GM19351 (cell line): ENCODE results near the gene RBM20.
A peak's percentile ranks its signal among the peaks of the same experiment; 100 is the strongest.
"Not testable (repeated sequence)": the region's sequence is repeated elsewhere in the genome, so short reads cannot be mapped to it uniquely, and the experiment has no call there.

ENCODE experiments used
- ATAC-seq: cut with Tn5 transposase; IDR thresholded peaks from one replicate; pipeline ENCODE4 v1.9.1; 2021; ENCODE audit warnings: mild to moderate bottlenecking, moderate library complexity; ENCODE audit not compliant: unreplicated experiment

RBM20 gene

DNA sequence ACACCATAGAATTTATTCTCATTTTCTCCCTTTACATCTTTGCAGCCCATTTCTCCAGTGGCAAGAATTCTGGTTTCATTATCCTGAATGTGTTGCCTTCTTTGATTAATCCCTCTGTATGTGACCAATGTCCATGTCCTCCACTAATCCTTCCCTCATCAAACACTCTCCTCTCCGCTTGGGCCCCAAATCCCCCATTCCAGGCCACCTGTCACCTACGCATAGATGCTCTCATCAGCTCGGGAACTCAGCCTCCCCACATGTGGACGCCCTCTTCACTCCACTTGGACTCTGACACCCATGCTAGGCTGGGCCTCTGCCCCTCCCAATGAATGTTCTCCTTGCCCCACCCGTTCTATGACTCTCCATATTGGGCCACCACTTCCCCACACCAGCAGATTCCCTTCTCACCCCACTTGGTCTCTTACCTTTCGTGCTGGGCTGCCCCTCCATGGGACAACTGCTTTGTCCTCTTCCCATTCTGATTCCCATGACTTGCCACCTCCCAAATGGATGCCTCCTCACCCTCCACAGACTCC is 18.7 kb upstream of the RBM20 start:
- no peak for ATAC-seq

- ATAC-seq = no peak
These were observed 17.9 kb upstream of the RBM20 start for GRCh38 chr10:110625951-110626855.

DNA sequence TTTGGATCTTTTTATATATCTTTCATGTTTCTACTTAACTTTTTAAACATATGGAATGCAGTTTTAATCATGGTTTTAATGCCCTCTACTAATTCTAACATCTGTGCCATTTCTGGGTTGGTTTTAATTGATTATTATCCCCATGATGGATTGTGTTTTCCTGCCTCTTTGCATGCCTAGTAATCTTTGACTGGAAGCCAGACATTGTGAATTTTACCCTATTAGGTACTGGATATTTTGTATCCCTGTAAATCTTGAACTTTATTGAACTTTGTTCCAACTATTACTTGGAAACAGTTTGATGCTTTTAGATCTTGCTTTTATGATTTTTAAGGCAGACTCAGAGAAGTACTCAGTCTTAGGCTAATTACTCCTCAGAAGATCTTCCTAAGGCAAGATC is 16.0 kb upstream of the RBM20 start:
- no peak for ATAC-seq

DNA sequence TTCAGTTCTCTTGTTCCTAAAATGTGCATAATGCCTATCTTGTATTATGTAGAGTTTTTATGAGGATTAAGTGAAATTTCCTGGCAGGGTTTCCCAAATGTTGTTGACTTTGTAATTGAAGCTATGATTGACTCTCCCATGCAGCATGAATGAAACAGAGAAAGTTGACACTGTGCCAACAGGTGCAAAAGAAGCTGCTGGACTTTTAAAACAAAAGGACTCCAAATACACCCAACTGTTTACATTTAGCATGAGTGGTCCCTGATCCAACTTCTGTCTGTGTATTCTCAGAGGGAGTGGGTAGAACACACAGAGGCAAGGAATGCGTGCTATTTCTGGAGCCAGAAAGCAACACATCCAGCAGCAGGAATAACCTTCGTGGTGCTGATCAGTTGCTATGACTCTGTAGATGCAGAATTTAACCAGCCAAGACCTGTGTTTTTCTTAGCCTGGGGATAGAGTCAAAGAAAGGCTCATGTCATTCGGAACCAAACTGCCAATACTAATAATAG is 14.4 kb upstream of the RBM20 start:
- ATAC-seq = no peak

DNA sequence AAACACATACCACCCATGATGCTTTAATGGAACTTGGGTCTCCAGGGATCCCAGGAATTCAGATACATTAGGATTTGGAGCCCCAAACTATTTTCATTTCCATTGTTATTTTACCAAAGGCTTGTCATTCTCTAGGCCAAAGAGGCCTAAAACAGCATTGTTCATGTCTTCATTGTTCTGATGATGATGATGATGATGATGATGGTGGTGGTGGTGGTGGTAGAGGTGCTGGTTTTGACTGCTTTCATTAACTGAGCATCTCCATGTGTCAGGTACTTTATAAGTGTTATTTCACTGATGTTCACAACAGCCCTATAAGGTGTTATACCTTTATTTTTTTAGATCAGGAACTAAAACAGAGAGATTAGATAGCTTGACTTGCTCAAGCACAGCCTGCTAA is 12.2 kb upstream of the RBM20 start:
- ATAC-seq = no peak

DNA sequence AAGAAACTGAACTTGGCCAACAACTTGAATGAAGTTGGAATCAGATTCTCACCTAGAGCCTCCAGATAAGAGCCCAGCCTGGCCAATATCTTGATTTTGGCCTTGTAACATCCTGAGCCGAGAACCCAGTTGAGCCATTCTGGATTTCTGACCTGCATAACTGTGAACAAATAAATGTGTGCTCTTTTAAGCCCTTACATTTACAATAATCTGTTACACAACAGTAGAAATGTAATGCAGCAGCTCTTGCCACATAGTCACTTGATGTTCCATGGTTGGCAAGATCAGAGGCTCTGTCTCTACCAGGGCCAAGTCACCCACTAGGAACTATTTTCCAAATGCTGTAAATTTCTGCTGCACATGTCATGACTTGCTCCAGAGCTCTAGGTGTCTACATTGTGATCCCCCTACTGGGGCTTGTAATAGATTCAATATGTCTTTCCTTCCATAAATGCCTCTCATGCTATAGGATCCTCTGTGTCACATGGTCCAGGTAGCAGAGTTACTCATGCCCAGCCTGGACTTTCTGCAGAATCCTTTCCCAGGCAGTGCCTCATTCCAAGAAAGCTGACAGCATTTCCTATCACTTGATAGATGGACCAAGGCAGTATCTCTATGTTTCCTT is 11.4 kb upstream of the RBM20 start:
- no peak for ATAC-seq

- ATAC-seq = no peak
These were observed 9.5 kb upstream of the RBM20 start for GRCh38 chr10:110634527-110635209.

DNA sequence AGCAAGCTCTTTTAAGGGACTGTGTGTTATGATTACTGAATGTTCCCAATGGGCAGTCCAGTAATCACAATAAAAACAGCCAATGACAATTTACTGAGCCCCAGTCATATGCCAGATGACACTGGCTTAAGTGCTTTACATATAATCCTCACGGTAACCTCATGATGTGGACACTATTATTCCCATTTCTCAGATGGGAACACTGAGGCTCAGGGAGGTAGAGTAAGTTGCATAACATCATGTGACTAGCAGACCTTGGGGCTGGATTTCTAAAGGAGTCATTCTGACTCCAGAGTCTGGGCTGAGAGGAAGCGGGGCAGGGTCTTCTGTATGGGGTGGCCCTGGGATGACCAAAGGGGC is 7.6 kb upstream of the RBM20 start:
- ATAC-seq = no peak

DNA sequence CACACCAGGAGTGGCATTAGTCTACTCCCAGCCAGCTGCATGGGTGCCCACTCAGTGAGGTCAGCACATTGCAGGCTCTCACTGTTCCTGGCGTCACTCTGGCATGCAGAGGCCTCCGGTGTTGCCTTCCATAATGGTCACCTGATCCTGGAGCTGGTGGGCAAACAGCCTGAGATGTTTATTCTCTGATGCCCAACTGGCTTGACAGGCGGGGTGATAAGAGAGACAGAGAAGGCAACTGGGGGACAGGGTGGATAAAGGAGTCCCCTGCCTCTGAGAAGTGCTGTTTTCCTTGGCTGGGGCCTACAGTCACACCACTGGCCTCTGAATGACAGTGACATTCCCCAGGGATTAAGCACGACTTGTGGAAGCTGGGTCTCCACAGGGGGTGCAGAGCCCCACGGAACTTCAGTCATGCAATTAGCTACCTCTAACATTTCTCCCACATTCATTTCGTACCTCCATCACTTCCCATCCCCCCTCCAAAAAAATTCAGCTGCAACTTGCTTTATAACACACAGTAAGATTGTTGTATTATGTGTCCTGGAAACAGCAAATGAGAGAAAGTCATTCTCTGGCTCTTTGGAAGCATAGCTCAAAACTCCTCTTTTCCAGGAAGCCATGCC is 7.1 kb upstream of the RBM20 start:
- ATAC-seq = no peak

DNA sequence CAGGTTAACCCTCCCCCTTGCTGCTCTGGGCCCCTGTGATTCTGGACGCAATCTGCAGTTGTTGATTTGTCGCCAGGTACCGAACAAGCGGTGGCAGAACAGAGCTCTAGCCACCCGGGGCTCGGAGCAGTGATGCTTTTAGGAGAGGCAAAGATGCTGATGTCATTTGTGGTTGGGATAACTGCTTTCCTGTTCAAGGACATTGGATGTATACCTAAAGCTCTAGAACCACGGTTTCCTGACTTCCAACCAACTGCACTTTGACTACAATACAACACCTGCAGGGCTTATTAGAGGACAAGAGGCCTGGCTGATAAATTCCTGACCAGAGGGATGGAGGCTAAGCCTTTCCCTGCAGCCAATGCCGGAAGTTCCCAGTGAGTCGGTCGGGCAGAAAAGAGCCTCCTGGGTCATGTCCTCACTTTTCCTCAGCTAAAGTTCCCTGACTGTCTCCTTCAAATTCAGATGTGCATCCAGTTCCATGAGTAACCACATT is 6.5 kb upstream of the RBM20 start:
- no peak for ATAC-seq

DNA sequence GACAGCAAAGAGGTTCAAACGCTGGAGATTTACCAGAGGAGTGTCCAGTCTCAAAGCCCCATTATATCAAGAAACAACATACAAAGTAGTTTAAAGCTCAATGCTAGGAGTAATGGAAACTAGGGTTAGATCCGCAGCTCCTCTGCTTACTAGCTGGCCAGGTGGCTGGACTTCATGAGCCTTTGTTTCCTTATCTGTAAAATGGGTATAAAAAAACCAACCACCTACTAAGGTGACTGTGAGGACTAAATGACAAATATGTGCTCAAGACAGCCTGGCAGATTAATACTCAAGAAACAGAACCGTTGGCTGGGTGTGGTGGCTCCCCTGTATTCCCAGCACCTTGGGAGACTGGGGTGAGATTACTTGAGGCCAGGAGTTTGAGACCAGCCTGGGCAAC is 5.8 kb upstream of the RBM20 start:
- no peak for ATAC-seq

GRCh38 chr10:110639046-110639445 is 5.1 kb upstream of the RBM20 start:
- ATAC-seq = not testable (repeated sequence)

- not testable (repeated sequence) for ATAC-seq
These were observed 4.3 kb upstream of the RBM20 start for GRCh38 chr10:110639858-110640257.

GRCh38 chr10:110641256-110641655 is 2.9 kb upstream of the RBM20 start:
- ATAC-seq = peak; percentile 61

DNA sequence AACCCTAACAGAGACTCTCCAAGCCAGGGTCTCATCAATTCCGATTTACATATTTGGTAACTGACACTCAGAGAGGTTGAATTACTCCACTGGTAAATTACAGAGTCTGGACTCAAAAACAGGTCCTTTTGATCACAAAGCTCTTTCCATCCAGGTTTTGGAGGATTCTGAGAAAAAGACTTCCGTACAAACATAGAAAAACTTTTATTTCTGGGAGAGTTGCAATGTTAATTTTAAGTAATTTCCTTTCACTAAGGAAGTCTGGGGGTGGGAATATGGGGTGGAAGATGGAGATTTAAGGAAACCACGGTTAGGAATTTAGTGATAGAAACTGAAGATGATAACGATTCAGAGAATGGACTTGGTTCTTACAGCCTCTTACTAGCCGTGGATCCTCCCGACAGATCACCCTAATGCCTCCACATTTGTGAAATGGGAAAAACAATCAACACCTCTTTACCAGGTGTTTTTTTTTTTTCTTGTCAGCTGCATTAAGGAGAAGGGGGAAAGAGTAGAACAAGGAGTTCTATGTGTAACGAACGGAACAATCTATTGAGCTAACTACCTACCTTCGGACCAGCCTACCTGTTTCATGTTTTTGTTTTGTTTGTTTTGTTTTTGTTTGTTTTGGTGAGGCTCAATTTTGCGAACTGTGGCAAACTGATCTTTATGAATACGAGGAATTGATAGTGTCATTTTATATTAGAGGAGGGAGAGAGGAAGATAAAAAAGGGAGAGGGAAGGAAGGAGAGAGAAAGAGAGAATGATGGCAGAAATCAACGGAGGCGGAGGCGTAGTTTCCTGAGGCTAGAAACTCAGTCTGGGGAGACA is 1.7 kb upstream of the RBM20 start:
- no peak for ATAC-seq

- no peak for ATAC-seq
These were observed 992 bp upstream of the RBM20 start for GRCh38 chr10:110643035-110643652.

GRCh38 chr10:110644598-110645462 is 694 bp downstream of the RBM20 start:
- ATAC-seq = no peak

GRCh38 chr10:110646417-110647135 is 2.4 kb downstream of the RBM20 start:
- no peak for ATAC-seq
